Measurements from ENCODE around the gene TTC39B. TPM values are rescaled to one million over a fixed set of nuclear protein-coding genes. Genes with fewer than 3 reads are reported as not detected.
"Not testable (repeated sequence)": the region's sequence is repeated elsewhere in the genome, so short reads cannot be mapped to it uniquely, and the experiment has no call there.

The TTC39B gene
- 22.4 TPM for total RNA-seq
- 2.8 TPM for polyA plus RNA-seq

DNA sequence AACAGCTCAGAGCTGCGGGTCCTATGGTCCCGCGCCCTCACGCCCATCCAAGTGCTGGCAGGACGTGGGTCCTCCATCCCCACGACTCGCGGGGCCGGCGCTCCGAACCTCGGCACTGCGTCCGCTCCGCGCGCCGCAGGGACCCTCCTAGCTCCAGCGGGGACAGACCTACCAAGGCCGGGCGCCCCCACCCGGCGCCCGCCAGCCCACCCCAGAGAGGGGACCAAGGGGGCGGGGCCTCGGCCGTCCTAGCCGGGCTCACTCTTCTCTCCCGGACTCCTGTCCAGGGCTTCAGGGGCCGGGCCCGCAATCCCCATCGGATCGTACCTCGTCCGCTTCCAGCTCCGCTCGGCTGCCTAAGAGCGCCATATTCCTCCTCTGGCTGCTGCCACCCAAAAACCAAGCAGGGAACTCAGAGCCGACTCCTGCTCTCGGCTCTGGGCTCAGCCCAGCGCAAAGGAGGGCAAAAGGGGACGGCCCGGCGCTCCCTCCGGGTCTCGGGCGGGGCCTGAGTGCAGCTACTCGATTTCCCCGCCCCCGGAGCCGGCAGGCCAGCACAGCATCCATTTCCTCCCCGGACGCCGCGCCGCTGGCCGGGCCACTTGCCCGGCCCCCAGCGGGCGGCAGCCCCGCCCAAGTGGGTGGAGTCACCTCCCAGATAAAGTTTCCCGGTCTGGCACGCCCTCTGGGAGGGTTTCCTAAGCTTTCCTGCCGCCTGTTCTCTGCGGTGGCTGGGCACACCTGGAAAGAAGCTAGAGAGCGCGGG is at the start of gene TTC39B:
Gene TTC39B, minus strand, starts transcription at position 460 of the 766 bp plus-strand sequence. Its CDS starts 91 bp downstream, at position 369.
- H3K36me3 ChIP-seq (ENCODE audit: insufficient read depth) = no peaks in the 10 kb centered on the region
- under 1% methylated on average over 67 of the region's 67 CpGs for WGBS
- DNase-seq (ENCODE audit: extremely low spot score) = peak; percentile 77
- peak within 1 kb of the TSS; percentile 95 for H3K27ac ChIP-seq (ENCODE audit: low read depth)
- H3K4me3 ChIP-seq (ENCODE audit: low read depth, low read length) = peak within 1 kb of the TSS; percentile 86
- H3K4me1 ChIP-seq (ENCODE audit: insufficient read depth) = no peaks in the 10 kb centered on the region

GRCh38 chr9:15355669-15356068 is 48.7 kb upstream of the TTC39B start:
- Histone ChIP-seq H3K4me1 (ENCODE audit: insufficient read depth) (no peaks in the 10 kb centered on the region), H3K36me3 (ENCODE audit: insufficient read depth) (no peaks in the 10 kb centered on the region), H3K4me3 (ENCODE audit: low read depth, low read length) (no peak overlapping the region), H3K27ac (ENCODE audit: low read depth) (no peak overlapping the region)
- DNase-seq (ENCODE audit: extremely low spot score) = no peak
- WGBS = 89% methylated on average over 6 of the region's 6 CpGs

GRCh38 chr9:15354713-15355112 is 47.7 kb upstream of the TTC39B start:
- H3K4me3 ChIP-seq (ENCODE audit: low read depth, low read length) = no peak overlapping the region
- H3K36me3 ChIP-seq (ENCODE audit: insufficient read depth) = no peaks in the 10 kb centered on the region
- DNase-seq (ENCODE audit: extremely low spot score) = no peak
- H3K27ac ChIP-seq (ENCODE audit: low read depth) = no peak overlapping the region
- WGBS = 75% methylated on average over 3 of the region's 3 CpGs
- H3K4me1 ChIP-seq (ENCODE audit: insufficient read depth) = no peaks in the 10 kb centered on the region

DNA sequence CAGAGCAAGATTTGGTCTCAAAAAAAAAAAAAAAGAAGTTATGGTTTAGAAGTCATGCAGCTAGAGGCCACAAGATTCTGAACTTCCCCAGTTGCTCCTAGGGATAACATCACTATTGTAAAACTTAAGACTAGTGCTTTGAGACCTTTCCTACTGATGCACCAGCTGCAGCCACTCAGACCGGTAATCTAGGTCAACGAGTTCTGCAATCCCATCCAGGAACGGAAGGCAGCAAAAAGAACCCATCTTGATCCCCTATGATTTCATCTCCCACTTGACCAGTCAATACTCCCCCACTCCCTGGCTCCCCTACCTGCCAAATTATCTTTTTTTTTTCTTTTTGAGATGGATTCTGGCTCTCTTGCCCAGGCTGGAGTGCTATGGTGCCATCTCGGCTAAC is 46.9 kb upstream of the TTC39B start:
- no peak for DNase-seq (ENCODE audit: extremely low spot score)
- 77% methylated on average over 4 of the region's 4 CpGs for WGBS
- H3K27ac ChIP-seq (ENCODE audit: low read depth) = no peak overlapping the region
- no peaks in the 10 kb centered on the region for H3K36me3 ChIP-seq (ENCODE audit: insufficient read depth)
- H3K4me1 ChIP-seq (ENCODE audit: insufficient read depth) = no peaks in the 10 kb centered on the region
- H3K4me3 ChIP-seq (ENCODE audit: low read depth, low read length) = no peak overlapping the region

DNA sequence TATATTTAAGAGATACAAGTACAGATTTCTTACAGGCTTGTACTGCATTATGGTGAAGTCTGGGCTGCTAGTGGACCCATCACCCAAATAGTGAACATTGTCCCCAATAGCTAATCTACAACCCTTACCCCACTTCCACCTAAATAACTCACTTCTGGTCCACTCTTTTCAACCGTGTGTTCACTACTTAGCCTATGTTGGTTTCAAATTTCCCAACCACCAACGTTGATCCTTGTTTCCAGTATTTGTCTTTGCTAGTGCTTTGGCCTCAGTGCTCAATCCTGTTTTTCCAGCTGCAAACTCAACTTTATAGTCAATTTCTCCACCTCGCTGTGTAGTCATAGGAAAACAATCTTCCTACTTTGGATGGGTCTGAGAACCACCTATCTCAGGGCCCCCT is 45.3 kb upstream of the TTC39B start:
- 46% methylated on average over 3 of the region's 3 CpGs for WGBS
- H3K4me1 ChIP-seq (ENCODE audit: insufficient read depth) = no peaks in the 10 kb centered on the region
- H3K36me3 ChIP-seq (ENCODE audit: insufficient read depth) = no peaks in the 10 kb centered on the region
- no peak overlapping the region for H3K27ac ChIP-seq (ENCODE audit: low read depth)
- H3K4me3 ChIP-seq (ENCODE audit: low read depth, low read length) = no peak overlapping the region
- DNase-seq (ENCODE audit: extremely low spot score) = no peak

- no peak overlapping the region for H3K4me3 ChIP-seq (ENCODE audit: low read depth, low read length)
- H3K27ac ChIP-seq (ENCODE audit: low read depth) = no peak overlapping the region
- no peaks in the 10 kb centered on the region for H3K36me3 ChIP-seq (ENCODE audit: insufficient read depth)
- 73% methylated on average over 7 of the region's 7 CpGs for WGBS
- no peaks in the 10 kb centered on the region for H3K4me1 ChIP-seq (ENCODE audit: insufficient read depth)
- no peak for DNase-seq (ENCODE audit: extremely low spot score)
Measured at GRCh38 chr9:15349892-15350761, 43.1 kb upstream of the TTC39B start.

DNA sequence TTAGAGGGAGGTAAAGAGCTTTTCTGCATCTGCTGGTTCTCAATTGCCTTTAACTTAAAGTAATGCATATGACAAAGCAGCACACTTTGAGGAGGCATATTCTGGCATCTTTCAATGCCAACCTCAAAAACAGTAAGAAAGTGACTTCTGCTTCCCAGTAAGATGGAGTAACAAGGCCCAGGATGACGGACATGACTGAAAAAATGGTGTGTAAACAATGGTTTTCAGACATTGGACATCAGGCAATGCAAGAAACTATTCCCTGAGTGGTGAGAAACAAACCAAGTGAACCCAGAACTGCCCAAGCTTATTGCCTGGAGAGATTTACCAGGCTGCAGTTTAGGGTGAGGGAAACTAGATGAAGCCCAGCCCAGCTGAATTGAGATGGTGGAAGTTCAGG is 39.8 kb upstream of the TTC39B start:
- Histone ChIP-seq H3K4me1 (ENCODE audit: insufficient read depth) (no peaks in the 10 kb centered on the region), H3K4me3 (ENCODE audit: low read depth, low read length) (no peak overlapping the region), H3K27ac (ENCODE audit: low read depth) (no peak overlapping the region), H3K36me3 (ENCODE audit: insufficient read depth) (no peaks in the 10 kb centered on the region)
- DNase-seq (ENCODE audit: extremely low spot score) = no peak
- WGBS = 55% methylated on average over 1 of the region's 1 CpG

DNA sequence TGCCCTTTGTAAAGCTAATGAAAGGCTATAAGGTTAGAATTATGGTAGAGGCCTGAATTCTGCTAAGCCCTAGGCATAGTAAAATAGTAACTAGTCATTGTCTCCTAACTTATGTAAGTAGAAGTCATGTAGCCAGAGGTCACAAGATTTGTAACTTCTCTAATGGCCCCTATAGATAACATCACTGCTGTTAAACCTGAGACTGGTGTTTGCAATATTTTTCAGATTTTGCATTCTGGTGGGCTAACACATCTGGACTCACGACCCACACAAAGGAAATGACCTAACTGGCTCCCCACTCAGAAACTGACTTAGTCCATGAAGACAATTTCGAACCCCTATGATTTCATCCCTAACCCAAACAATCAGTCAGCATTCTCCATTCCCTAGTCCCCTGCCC is 37.2 kb upstream of the TTC39B start:
- 85% methylated on average over 2 of the region's 2 CpGs for WGBS
- DNase-seq (ENCODE audit: extremely low spot score) = no peak

GRCh38 chr9:15333376-15333881 is 26.4 kb upstream of the TTC39B start:
- WGBS = 31% methylated on average over 4 of the region's 4 CpGs
- Histone ChIP-seq H3K4me1 (ENCODE audit: insufficient read depth) (no peaks in the 10 kb centered on the region), H3K4me3 (ENCODE audit: low read depth, low read length) (no peak overlapping the region), H3K36me3 (ENCODE audit: insufficient read depth) (no peaks in the 10 kb centered on the region), H3K27ac (ENCODE audit: low read depth) (no peak overlapping the region)
- DNase-seq (ENCODE audit: extremely low spot score) = no peak

More for the DNA sequence above, 37.2 kb upstream of the TTC39B start:
- Histone ChIP-seq H3K4me3 (ENCODE audit: low read depth, low read length) (no peak overlapping the region), H3K36me3 (ENCODE audit: insufficient read depth) (no peaks in the 10 kb centered on the region), H3K4me1 (ENCODE audit: insufficient read depth) (no peaks in the 10 kb centered on the region), H3K27ac (ENCODE audit: low read depth) (no peak overlapping the region)

- 83% methylated on average over 2 of the region's 2 CpGs for WGBS
- Histone ChIP-seq H3K27ac (ENCODE audit: low read depth) (no peak overlapping the region), H3K4me1 (ENCODE audit: insufficient read depth) (no peaks in the 10 kb centered on the region), H3K36me3 (ENCODE audit: insufficient read depth) (no peaks in the 10 kb centered on the region), H3K4me3 (ENCODE audit: low read depth, low read length) (no peak overlapping the region)
- DNase-seq (ENCODE audit: extremely low spot score) = no peak
Measured at GRCh38 chr9:15332939-15333338, 25.9 kb upstream of the TTC39B start.

DNA sequence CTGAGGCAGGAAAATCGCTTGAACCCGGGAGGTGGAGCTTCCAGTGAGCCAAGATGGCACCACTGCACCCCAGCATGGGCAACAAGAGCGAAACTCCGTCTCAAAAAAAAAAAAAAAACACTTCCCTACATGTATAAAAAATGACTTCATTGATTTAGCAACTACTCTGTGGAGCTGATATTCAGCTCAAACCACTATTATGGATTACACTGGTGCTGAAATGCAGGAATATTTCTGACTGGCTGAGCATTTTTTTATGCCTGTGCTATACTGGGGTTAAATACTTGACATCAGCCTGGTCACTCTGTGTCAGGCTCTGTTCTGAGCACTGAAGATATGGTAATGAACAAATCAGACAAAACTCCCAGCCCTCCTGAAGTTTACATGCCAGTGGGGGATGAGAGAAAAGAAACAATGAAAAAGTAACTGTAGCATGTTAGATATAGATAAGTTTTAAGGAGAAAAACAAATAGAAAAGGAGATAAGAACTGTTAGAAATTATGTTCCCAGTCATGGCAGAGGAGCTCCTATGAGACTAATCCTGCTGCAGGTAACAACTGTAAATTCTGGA is 22.6 kb upstream of the TTC39B start:
- 95% methylated on average over 4 of the region's 4 CpGs for WGBS
- no peak for DNase-seq (ENCODE audit: extremely low spot score)
- H3K4me1 ChIP-seq (ENCODE audit: insufficient read depth) = no peaks in the 10 kb centered on the region
- no peak overlapping the region for H3K27ac ChIP-seq (ENCODE audit: low read depth)
- H3K36me3 ChIP-seq (ENCODE audit: insufficient read depth) = no peaks in the 10 kb centered on the region
- H3K4me3 ChIP-seq (ENCODE audit: low read depth, low read length) = no peak overlapping the region

- no peaks in the 10 kb centered on the region for H3K4me1 ChIP-seq (ENCODE audit: insufficient read depth)
- H3K27ac ChIP-seq (ENCODE audit: low read depth) = no peak overlapping the region
- H3K36me3 ChIP-seq (ENCODE audit: insufficient read depth) = no peaks in the 10 kb centered on the region
- no peak for DNase-seq (ENCODE audit: extremely low spot score)
- 98% methylated on average over 1 of the region's 1 CpG for WGBS
- H3K4me3 ChIP-seq (ENCODE audit: low read depth, low read length) = no peak overlapping the region
Measured at GRCh38 chr9:15328946-15329345, 21.9 kb upstream of the TTC39B start.

DNA sequence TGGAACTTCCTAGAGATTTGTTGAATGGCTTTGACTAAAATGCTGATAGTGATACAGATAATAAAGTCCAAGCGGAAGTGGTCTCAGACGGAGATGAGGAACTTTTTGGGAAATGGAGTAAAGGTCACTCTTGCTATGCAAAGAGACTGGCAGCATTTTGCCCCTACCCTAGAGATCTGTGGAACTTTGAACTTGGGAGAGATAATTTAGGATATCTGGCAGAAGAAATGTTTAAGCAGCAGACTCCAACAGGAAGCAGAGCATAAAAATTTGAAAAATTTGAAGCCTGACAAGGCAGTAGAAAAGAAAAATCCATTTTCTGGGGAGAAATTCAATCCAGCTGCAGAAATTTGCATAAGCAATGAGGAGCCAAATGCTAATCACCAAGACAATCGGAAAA is 15.7 kb upstream of the TTC39B start:
- H3K4me3 ChIP-seq (ENCODE audit: low read depth, low read length); H3K36me3 ChIP-seq (ENCODE audit: insufficient read depth); DNase-seq (ENCODE audit: extremely low spot score); H3K4me1 ChIP-seq (ENCODE audit: insufficient read depth); H3K27ac ChIP-seq (ENCODE audit: low read depth): not testable (repeated sequence)
- 78% methylated on average over 3 of the region's 3 CpGs for WGBS

All from urinary bladder (tissue), 4 donors.